Activated CD8-positive, alpha-beta memory T cell treated with anti-CD3 and anti-CD28 coated beads, Interleukin-2, amount 10 ng/mL, durations not matched to agents 7 days and 5 days (primary cell): ENCODE results near the gene HTR3C. TPM values are rescaled to one million over a fixed set of nuclear protein-coding genes. Genes with fewer than 3 reads are reported as not detected.

Experiments used
- ATAC-seq: fragments of 150-1000 bp; cut with Tn5 transposase; one replicate; pipeline ENCODE4 v1.10.0; 2021; ENCODE audit warnings: moderate library complexity
- CTCF ChIA-PET: fragments of 350-600 bp; sonication (Branson Sonifier 250); formaldehyde crosslinking; loops from one replicate; lab custom pipeline; 2021; ENCODE audit warnings: antibody characterized with exemption; lab: Charles Lee
- DNase-seq: peaks from one replicate; pipeline ENCODE4 v3.0.0-alpha.2; 2020
- H3K27ac Mint-ChIP-seq: one replicate; pipeline ENCODE4 v1.8.0; 2021; ENCODE audit warnings: mild to moderate bottlenecking, mixed read lengths
- H3K27me3 Mint-ChIP-seq: one replicate; pipeline ENCODE4 v1.8.0; 2021; ENCODE audit warnings: mixed read lengths
- H3K36me3 Mint-ChIP-seq: one replicate; pipeline ENCODE4 v1.8.0; 2021; ENCODE audit warnings: mild to moderate bottlenecking, mixed read lengths
- H3K4me1 Mint-ChIP-seq: one replicate; pipeline ENCODE4 v1.8.0; 2021; ENCODE audit warnings: mixed read lengths
- H3K4me3 Mint-ChIP-seq: one replicate; pipeline ENCODE4 v1.8.0; 2021; ENCODE audit warnings: mild to moderate bottlenecking, moderate library complexity, mixed read lengths
- H3K9me3 Mint-ChIP-seq: one replicate; pipeline ENCODE4 v1.8.0; 2022; ENCODE audit warnings: low read depth, mixed read lengths
- total RNA-seq, 2 experiments: library from RNA; stranded (reverse); gene quantifications; one replicate each; pipeline ENCODE4 v1.2.3, GENCODE V29; 2021

Gene HTR3C
- total RNA-seq, 2 experiments from 2014 or later, result not detected

DNA sequence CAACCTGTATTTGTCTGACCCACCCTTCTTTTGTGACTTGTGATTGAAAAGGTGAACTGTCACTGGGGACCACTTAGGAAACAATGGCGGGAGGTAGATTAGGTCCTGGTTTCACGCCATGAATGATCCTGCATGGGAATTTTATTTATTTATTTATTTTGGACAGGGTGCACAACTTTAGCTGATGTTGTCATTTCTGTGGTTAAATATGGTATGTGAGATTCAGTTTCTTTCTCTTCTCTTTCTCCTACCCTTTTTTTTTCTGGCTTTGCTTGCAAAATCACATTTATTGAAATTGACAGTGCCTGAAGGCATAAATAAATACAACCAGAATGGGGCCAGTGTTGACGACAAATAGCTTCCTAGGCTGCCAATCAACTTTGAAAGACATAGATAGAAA lies 26.0 kb downstream of the HTR3C start:
- DNase-seq (no peak), ATAC-seq (no peak)
- Mint-ChIP-seq H3K36me3 (no peaks in the 10 kb centered on the region), H3K9me3 (no peaks in the 10 kb centered on the region), H3K4me3 (no peak overlapping the region), H3K27me3 (peaks cover 4% of the 10 kb centered on the region), H3K27ac (no peak overlapping the region), H3K4me1 (no peaks in the 10 kb centered on the region)
- CTCF ChIA-PET, result no interaction called here

DNA sequence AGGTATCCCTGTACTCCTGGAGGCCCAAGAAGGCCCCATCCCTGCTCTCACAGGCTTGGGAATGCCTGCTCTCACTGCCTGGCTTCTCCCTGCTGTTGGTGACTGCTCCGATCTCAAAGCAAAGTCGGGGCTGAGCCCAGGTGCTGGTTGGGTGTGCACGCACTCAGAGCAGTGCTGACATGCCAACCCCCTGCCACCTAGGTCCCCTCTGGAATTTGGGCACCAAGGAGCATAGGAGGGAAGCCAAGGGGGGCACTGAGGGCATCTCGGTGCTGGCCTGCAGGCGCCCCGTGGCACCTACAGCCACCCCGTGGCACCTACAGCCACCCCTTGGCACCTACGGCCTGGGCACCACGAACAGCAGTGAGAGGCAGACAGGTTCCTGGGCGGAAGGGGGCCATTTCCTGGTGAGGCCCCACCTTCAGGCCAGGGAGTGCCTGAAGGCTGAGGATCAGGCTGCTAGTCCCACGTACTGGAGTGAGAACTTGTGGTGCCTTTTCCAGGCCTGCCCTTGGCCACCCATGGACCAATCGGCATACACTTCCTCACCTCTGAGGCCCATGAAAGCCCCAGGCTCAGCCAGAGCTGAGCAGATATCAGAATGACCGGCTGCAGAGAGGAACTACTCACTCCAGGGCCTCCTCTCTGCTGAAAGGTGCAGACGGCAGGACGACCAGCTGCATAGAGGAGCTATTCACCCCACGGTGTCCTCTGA lies 28.4 kb downstream of the HTR3C start:
- Mint-ChIP-seq H3K9me3 (peaks cover 8% of the 10 kb centered on the region), H3K27me3 (peaks cover 4% of the 10 kb centered on the region), H3K4me3 (no peak overlapping the region), H3K27ac (no peak overlapping the region), H3K4me1 (peaks cover 7% of the 10 kb centered on the region), H3K36me3 (peaks cover 11% of the 10 kb centered on the region)
- CTCF ChIA-PET, result no interaction called here
- DNase-seq (no peak), ATAC-seq (no peak)

DNA sequence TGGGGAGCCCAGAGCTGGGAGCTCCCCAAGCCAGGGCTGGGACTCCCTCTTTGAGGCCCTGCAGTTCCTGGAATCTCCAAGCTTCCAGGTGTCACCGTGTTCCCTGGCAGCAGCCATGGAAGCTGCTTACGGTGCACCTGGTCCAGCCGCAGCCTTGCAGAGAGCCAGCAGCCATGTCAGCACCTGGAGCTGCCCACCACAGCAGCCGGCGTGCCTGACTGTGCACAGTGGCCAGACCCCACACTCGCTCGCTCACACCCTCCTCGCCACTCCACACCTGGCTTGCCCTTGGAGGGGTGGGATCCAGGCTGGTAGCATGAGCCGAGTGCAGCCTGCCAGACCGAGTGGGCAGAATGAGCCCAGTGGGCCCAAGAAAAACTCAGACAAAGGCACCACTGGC lies 29.2 kb downstream of the HTR3C start:
- ATAC-seq, result no peak
- CTCF ChIA-PET, result no interaction called here
- H3K36me3 Mint-ChIP-seq, result peaks cover 14% of the 10 kb centered on the region
- peaks cover 4% of the 10 kb centered on the region for H3K27me3 Mint-ChIP-seq
- H3K9me3 Mint-ChIP-seq, result peaks cover 8% of the 10 kb centered on the region
- no peak for DNase-seq
- no peak overlapping the region for H3K4me3 Mint-ChIP-seq
- no peak overlapping the region for H3K27ac Mint-ChIP-seq
- H3K4me1 Mint-ChIP-seq, result peaks cover 7% of the 10 kb centered on the region

DNA sequence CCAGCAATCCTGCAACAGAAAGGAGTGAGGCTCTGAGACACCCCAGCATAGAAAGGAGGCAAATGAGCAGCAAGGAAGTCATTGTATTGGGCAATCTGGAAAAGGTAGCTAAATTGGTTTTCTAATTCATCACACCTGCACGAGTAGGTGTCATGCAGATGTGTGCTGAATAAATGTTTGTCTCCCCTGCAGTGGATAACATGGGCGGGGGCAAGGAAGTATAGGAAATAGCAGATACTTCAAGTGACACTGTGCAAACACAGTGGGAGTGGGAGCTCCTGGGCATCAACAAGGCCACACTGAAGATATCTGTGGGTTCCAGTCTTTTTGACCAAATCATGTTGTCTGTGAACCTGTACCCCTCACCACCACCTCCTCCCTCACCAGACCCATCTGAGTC lies 29.6 kb downstream of the HTR3C start:
- Mint-ChIP-seq H3K27ac (no peak overlapping the region), H3K4me3 (no peak overlapping the region), H3K27me3 (peaks cover 4% of the 10 kb centered on the region), H3K4me1 (peaks cover 7% of the 10 kb centered on the region), H3K36me3 (peaks cover 16% of the 10 kb centered on the region), H3K9me3 (peaks cover 8% of the 10 kb centered on the region)
- DNase-seq (no peak), ATAC-seq (no peak)
- CTCF ChIA-PET, result no interaction called here

DNA sequence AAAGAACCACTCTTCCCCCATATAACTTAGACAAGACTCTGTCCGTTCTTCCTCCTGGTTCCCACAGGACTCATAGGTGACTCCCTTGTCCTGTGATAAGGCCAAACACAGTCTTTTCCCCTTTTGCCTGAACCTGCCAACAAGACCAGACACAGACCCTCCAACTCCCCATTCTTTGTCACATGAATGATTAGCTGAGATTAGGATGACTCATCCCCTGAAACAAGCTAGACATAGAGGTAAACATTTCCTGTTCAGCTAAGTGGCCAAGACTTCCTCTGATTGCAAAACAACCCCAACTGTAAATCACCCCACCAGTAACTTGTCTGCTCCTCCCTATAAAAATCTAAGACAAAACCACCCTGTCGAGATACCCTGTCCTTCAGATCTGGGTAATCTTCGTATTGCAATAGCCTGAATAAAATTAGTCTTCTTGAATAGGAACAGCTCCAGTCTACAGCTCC lies 32.6 kb downstream of the HTR3C start:
- Mint-ChIP-seq H3K4me3 (no peak overlapping the region), H3K27ac (peak overlapping the region; percentile 29), H3K9me3 (peaks cover 8% of the 10 kb centered on the region), H3K27me3 (no peaks in the 10 kb centered on the region), H3K36me3 (peaks cover 16% of the 10 kb centered on the region), H3K4me1 (peaks cover 7% of the 10 kb centered on the region)
- no peak for DNase-seq
- CTCF ChIA-PET, result interaction anchor here (1.4 kb wide), 1 partner anchor 143 kb away, joined by 3 read pairs; no protein-coding TSS in a partner anchor
- ATAC-seq, result peak; percentile 45

DNA sequence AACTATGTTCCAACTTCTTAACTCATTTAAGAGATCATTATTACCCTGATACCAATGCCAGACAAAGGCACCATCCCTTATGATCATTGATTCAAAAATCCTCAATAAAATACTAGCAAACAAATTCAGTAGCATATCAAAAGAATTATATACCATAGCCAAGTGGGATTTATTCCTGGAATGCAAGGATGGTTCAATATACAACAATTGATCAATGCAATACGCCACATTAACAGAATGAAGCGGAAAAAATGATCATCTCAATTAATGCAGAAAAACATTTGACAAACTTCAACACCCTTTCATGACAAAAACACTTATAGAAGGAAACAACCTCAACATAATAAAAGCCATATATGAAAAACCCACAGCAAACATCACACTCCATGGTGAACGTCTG lies 39.4 kb downstream of the HTR3C start:
- H3K27ac Mint-ChIP-seq, result no peak overlapping the region
- CTCF ChIA-PET, result no interaction called here
- H3K4me1 Mint-ChIP-seq, result no peaks in the 10 kb centered on the region
- no peak overlapping the region for H3K4me3 Mint-ChIP-seq
- DNase-seq (no peak), ATAC-seq (no peak)
- peaks cover 9% of the 10 kb centered on the region for H3K27me3 Mint-ChIP-seq
- peaks cover 9% of the 10 kb centered on the region for H3K36me3 Mint-ChIP-seq
- H3K9me3 Mint-ChIP-seq, result no peaks in the 10 kb centered on the region

DNA sequence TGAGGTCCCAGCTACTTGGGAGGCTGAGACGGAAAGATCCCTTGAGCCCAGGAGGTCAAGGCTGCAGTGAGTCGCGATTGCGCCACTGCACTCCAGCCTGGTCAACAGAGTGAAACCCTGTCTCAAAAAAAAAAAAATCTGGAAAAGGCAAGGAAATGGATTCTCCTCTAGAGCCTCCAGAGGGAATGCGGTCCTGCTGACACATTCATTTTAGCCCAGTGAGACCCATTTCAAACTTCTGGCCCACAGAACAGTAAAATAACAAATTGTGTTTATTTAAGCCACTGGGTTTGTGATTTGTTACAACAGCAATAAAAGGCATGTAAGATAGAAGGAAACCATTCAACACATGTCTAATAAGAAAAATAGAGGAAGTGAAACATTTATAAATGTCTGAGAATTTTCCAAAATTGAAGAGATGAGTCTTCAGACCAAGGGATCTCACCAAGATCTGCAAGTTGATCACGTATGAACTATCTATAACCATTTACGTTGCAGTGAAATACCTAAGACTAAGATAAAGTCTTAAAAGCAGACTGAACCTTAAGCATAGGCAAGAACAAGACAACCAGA lies 44.0 kb downstream of the HTR3C start, which contains the start of gene HTR3E:
Gene HTR3E (plus strand): TSS at position 254 of the 573 bp plus-strand sequence. CDS start 466 bp downstream, outside the sequence.
- Mint-ChIP-seq H3K27ac (no peak within 1 kb of the TSS), H3K9me3 (no peaks in the 10 kb centered on the region), H3K36me3 (peaks cover 8% of the 10 kb centered on the region), H3K4me3 (no peak within 1 kb of the TSS), H3K4me1 (no peaks in the 10 kb centered on the region), H3K27me3 (peaks cover 15% of the 10 kb centered on the region)
- CTCF ChIA-PET, result no interaction called here
- DNase-seq, result no peak
- no peak for ATAC-seq

DNA sequence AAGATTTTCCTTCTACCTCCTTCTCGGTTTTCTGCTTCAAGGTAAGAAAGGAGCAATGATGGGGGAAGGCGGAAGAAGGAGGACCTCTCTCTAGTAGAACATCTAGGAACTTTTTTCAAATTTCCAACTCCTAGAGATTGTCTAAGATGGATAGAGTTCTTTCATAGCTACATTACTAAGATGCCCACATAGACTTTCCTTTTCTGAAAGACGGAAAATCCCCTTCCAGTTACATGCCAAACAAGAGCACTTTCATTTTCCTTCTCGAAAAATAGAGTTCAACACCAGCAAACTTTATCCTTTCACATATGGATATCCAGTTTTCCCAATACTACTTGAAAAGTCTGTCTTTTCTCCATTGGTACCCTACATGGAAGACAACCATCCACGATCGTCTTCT lies 44.7 kb downstream of the HTR3C start:
- H3K4me3 Mint-ChIP-seq, result no peak overlapping the region
- CTCF ChIA-PET, result no interaction called here
- DNase-seq (no peak), ATAC-seq (no peak)
- no peaks in the 10 kb centered on the region for H3K4me1 Mint-ChIP-seq
- H3K27ac Mint-ChIP-seq, result no peak overlapping the region
- H3K36me3 Mint-ChIP-seq, result peaks cover 4% of the 10 kb centered on the region
- H3K27me3 Mint-ChIP-seq, result peaks cover 15% of the 10 kb centered on the region
- no peaks in the 10 kb centered on the region for H3K9me3 Mint-ChIP-seq

DNA sequence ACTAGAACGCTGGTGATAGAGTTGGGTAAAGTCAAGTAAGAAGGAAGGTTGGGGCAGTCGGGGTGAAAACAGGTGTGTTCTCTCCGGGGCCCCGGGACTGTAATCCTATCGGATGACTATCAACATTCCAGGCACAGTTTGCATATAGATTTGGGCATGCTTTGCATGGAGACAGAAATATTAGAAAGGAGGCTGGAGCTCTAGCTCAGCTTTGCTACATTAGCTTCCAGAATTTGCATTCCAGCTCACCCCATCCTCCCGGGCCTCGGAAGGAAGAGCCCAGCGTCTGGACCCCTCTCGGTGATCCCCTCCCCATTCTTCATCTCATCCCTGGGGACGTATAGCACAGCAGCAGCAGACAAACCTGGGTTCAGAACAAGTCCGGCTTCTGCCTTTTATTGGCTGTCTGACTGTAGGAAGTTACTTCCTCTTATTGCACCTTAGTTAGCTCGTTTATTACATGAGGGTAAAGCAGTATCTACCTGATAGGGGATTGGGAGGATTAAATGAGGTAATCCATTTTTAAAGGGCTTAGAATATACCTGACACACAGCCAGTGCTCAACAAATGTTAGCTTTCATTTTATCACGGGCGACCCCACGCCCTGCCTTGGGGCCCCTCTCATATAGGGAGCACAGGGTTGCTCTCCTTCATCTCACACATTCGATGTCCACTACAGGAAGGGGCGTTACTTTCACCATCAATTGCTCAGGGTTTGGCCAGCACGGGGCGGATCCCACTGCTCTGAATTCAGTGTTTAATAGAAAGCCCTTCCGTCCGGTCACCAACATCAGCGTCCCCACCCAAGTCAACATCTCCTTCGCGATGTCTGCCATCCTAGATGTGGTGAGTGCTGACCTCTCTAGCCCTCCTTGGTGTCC lies 47.2 kb downstream of the HTR3C start:
- CTCF ChIA-PET, result no interaction called here
- DNase-seq, result no peak
- H3K27me3 Mint-ChIP-seq, result peaks cover 13% of the 10 kb centered on the region
- no peaks in the 10 kb centered on the region for H3K9me3 Mint-ChIP-seq
- H3K4me3 Mint-ChIP-seq, result no peak overlapping the region
- no peaks in the 10 kb centered on the region for H3K4me1 Mint-ChIP-seq
- no peak overlapping the region for H3K27ac Mint-ChIP-seq
- H3K36me3 Mint-ChIP-seq, result no peaks in the 10 kb centered on the region
- ATAC-seq, result no peak

Other genes with a start within 250 kb of the HTR3C start
- gene MAP6D1, start 227.5 kb upstream of the HTR3C start, total RNA-seq, result under 1 TPM; 0.47 to 0.70 TPM
- gene PARL, start 168.2 kb upstream of the HTR3C start, total RNA-seq, result 10 to 100 TPM; 48.2 to 62.3 TPM
- gene ABCC5, start 35.2 kb upstream of the HTR3C start, total RNA-seq, result 10 to 100 TPM; 21.2 to 26.5 TPM
- not detected for gene HTR3D, start 21.3 kb upstream of the HTR3C start, total RNA-seq
- not detected for gene HTR3E, start 44.0 kb downstream of the HTR3C start, total RNA-seq
- gene EIF2B5, start 82.3 kb downstream of the HTR3C start, total RNA-seq, result 10 to 100 TPM; 52.2 to 61.6 TPM
- gene DVL3, start 102.3 kb downstream of the HTR3C start, total RNA-seq, result 10 to 100 TPM; 42.6 to 44.2 TPM
- 100 to 1,000 TPM; 218 to 230 TPM for gene AP2M1, start 121.8 kb downstream of the HTR3C start, total RNA-seq
- 10 to 100 TPM; 57.6 to 60.2 TPM for gene ABCF3, start 133.2 kb downstream of the HTR3C start, total RNA-seq
- not detected for gene VWA5B2, start 176.5 kb downstream of the HTR3C start, total RNA-seq
- gene ALG3, start 195.9 kb downstream of the HTR3C start, total RNA-seq, result 10 to 100 TPM; 38.7 to 48.2 TPM
- 1 to 10 TPM; 4.1 to 6.7 TPM for gene EEF1AKMT4, start 196.6 kb downstream of the HTR3C start, total RNA-seq
- gene CAMK2N2, start 208.5 kb downstream of the HTR3C start, total RNA-seq, result under 1 TPM; 0.20 to 0.37 TPM
- not detected for gene ECE2, start 223.0 kb downstream of the HTR3C start, total RNA-seq
- 100 to 1,000 TPM; 193 to 258 TPM for gene PSMD2, start 246.2 kb downstream of the HTR3C start, total RNA-seq